GM18498 (cell line): ENCODE data around the gene AKAP3.

Source experiments
- ATAC-seq: cut with Tn5 transposase; IDR thresholded peaks from one replicate; pipeline ENCODE4 v1.9.1; 2021; ENCODE audit warnings: mild to moderate bottlenecking, moderate library complexity; ENCODE audit not compliant: unreplicated experiment

AKAP3 gene

GRCh38 chr12:4603421-4603820 is 45.4 kb downstream of the AKAP3 start:
- ATAC-seq = no peak

- no peak for ATAC-seq
Measured at GRCh38 chr12:4595881-4596280, 53.0 kb downstream of the AKAP3 start.

- ATAC-seq = no peak
Measured at GRCh38 chr12:4591180-4591687, 57.6 kb downstream of the AKAP3 start.

GRCh38 chr12:4589941-4590340 is 58.9 kb downstream of the AKAP3 start:
- ATAC-seq = no peak

- ATAC-seq = no peak
Measured at GRCh38 chr12:4588916-4589315, 59.9 kb downstream of the AKAP3 start.

GRCh38 chr12:4587108-4587507 is 61.7 kb downstream of the AKAP3 start:
- ATAC-seq = no peak

GRCh38 chr12:4586500-4586899 is 62.4 kb downstream of the AKAP3 start:
- no peak for ATAC-seq

- ATAC-seq = no peak
Measured at GRCh38 chr12:4584896-4585295, 64.0 kb downstream of the AKAP3 start.

- ATAC-seq = no peak
Measured at GRCh38 chr12:4584281-4584680, 64.6 kb downstream of the AKAP3 start.

- no peak for ATAC-seq
Measured at GRCh38 chr12:4580281-4580688, 68.6 kb downstream of the AKAP3 start.

GRCh38 chr12:4579305-4580102 is 69.3 kb downstream of the AKAP3 start:
- no peak for ATAC-seq

GRCh38 chr12:4572680-4573079 is 76.2 kb downstream of the AKAP3 start:
- no peak for ATAC-seq

- no peak for ATAC-seq
Measured at GRCh38 chr12:4569261-4569660, 79.6 kb downstream of the AKAP3 start.

GRCh38 chr12:4567073-4567881 is 81.6 kb downstream of the AKAP3 start:
- ATAC-seq = peak; percentile 60

GRCh38 chr12:4566474-4566873 is 82.4 kb downstream of the AKAP3 start:
- ATAC-seq = no peak
